GM12864 (cell line): ENCODE measurements around the gene MRPS21.
"Not testable (repeated sequence)": the region's sequence is repeated elsewhere in the genome, so short reads cannot be mapped to it uniquely, and the experiment has no call there.

Source experiments
- DNase-seq: peaks from one replicate; pipeline ENCODE4 v3.0.0-alpha.2; 2011; ENCODE audit warnings: low read depth
- H3K4me3 ChIP-seq: 2 replicates; pipeline ENCODE4 v1.5.1; 2011; ENCODE audit warnings: mild to moderate bottlenecking, low read depth, low read length, control low read depth
- TF ChIP-seq, protein P1 (sequence below): IDR thresholded peaks from 2 replicates; pipeline ENCODE4 v1.5.1; 2011; ENCODE audit warnings: low read depth, mild to moderate bottlenecking, moderate library complexity, low read length, control low read depth, inconsistent platforms; ENCODE audit errors: missing control alignments

Gene MRPS21

DNA sequence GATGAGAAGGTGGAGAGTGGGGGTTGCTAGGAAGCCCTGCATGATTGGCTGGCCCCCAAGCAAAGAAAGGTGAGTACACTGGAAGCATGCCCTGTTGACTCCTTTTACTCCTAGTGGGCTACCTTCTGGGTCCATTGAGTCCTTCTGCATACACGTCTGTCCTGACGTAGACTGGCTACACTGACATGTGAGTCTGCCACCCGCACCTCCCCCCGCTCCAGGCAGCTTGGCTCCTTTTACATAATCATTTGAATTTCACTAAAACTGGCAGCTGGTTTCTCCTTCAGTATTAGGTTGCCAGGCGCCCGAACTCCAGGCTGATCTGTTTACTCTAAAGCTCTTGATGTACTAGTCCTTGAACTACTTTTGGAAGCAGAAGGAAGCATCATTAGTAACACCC lies 8.7 kb downstream of the MRPS21 start:
- TF ChIP-seq, protein P1, sequence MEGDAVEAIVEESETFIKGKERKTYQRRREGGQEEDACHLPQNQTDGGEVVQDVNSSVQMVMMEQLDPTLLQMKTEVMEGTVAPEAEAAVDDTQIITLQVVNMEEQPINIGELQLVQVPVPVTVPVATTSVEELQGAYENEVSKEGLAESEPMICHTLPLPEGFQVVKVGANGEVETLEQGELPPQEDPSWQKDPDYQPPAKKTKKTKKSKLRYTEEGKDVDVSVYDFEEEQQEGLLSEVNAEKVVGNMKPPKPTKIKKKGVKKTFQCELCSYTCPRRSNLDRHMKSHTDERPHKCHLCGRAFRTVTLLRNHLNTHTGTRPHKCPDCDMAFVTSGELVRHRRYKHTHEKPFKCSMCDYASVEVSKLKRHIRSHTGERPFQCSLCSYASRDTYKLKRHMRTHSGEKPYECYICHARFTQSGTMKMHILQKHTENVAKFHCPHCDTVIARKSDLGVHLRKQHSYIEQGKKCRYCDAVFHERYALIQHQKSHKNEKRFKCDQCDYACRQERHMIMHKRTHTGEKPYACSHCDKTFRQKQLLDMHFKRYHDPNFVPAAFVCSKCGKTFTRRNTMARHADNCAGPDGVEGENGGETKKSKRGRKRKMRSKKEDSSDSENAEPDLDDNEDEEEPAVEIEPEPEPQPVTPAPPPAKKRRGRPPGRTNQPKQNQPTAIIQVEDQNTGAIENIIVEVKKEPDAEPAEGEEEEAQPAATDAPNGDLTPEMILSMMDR = no peak
- no peak overlapping the region for H3K4me3 ChIP-seq
- DNase-seq = no peak

GRCh38 chr1:150302902-150303301 lies 9.2 kb downstream of the MRPS21 start:
- no peak for DNase-seq
- H3K4me3 ChIP-seq = no peak overlapping the region
- TF ChIP-seq, protein P1 = no peak

GRCh38 chr1:150308585-150308984 lies 14.9 kb downstream of the MRPS21 start:
- not testable (repeated sequence) for H3K4me3 ChIP-seq, DNase-seq

DNA sequence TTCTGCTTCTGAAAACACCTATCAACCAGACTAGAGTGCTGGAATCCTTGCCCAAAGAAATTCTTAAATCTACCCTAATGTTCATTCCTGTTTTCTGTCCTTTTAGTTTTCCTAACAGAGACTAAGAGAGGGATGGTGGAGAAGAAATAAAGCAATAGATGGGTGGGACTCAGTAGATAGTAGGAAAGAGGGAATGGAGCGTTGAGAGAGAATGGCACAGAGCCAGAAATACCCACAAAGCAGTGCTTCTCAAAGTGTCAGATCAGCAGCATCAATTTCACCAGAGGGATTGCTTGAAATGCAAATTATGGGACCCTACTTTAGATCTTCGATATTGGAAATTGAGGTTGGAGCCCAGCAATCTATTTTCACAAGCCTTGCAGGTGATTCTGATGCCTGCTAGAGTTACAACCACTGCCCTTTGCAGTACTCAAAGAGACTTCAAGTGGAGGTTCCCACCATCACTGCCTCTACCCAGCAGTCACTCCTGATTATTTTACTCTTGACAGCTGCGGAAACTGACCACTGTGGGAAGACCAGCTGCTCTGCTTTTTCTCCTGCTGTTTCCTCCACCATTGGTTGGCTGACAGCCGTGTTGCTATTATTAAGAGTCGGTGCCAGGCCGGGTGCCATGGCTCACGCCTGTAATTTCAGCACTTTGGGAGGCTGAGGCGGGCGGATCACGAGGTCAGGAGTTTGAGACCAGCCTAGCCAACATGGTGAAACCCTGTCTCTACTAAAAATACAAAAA lies 16.3 kb downstream of the MRPS21 start:
- H3K4me3 ChIP-seq = no peak overlapping the region
- TF ChIP-seq, protein P1 = no peak
- DNase-seq = no peak

- H3K4me3 ChIP-seq = no peak overlapping the region
- TF ChIP-seq, protein P1 = no peak
- no peak for DNase-seq
Observed at GRCh38 chr1:150311762-150312161, 18.1 kb downstream of the MRPS21 start.

DNA sequence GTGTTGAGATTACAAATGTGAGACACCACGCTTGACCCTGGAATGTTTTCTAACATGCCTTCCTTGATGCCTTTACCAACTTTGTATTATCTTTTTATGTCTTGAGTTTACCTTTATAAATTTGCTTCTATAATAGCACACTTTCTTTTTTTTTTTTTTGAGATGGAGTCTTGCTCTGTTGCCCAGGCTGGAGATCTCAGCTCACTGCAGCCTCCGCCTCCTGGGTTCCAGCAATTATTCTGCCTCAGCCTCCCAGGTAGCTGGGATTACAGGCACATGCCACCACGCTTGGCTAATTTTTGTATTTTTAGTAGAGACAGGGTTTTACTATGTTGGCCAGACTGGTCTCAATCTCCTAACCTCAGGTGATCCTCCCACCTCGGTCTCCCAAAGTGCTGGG lies 21.0 kb downstream of the MRPS21 start:
- H3K4me3 ChIP-seq, DNase-seq: not testable (repeated sequence)

DNA sequence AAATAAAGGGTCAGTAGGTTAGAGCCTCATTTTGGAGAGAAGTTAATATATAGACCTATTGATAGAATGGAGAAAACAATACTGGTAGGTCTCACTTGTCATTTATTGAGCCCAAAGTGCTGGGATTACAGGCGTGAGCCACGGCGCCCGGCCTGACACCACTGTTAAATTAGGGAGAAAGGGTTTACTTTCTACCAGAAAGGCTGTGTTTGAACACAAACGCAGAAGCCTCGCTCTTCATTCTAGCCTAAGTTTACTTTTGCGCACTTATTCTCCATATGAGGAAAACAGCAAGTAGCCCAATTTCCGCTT lies 27.0 kb downstream of the MRPS21 start:
- H3K4me3 ChIP-seq = peak overlapping the region; percentile 88
- TF ChIP-seq, protein P1 = no peak
- no peak for DNase-seq

DNA sequence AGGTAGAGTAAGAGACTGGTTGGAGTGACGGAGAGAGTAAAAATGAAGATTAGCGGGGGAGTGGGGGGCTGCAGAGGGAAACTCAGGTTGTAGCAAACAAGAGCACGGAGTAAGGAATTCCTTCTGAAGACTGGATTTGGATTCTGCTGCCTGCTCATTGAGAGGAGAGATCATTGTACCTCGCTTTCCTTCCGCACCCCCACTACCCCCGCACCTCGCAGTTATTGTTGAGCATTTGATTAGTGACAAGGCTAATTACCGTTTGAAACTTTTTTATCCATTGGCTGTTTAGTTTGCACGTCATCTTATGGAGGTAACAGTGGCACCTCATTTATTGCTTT lies 28.1 kb downstream of the MRPS21 start:
- TF ChIP-seq, protein P1 = no peak
- no peak for DNase-seq
- peak overlapping the region; percentile 88 for H3K4me3 ChIP-seq
